NCI-H748 treated with DMSO at 0.1 percent for 48 hours (cell line): Measurements from ENCODE around the gene HOXA6.
A peak's percentile ranks its signal among the peaks of the same experiment; 100 is the strongest.

Experiments used
- DNase-seq: peaks from one replicate; lab custom pipeline; 2025; lab: John Stamatoyannopoulos, UW

The HOXA6 gene

DNA sequence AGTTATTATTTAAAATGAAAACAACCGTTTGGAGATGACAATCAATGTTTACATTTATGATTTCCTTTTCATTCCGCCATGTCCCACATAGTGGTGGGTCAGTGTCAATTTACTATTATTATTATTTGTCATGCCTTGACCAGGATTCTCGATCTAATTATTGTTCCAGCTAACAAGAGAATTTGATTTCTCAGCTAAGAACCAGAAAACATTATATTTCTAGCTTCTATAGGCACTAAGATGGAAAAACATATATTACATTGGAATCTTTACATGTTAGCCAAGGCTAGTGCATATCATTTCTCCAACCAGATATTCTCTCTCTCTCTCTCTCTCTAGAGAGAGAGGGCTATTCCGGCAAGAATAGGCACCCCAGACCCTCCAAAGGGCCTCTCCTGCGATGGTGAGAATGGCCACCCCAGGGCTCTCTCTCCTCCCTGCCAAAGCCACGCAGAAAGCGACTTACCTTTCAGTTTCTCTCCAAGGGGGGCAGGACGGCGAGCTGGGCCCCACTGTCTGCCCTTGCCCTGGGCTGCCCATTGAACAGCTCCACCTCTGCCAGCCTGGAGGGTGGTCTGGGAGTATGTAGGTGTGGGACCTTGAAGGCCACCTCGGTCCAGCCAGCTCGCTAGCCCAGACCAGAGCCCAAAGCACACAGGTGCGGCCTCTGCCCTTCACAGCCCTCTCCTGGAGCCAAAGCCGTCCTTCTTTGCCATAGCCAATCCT, 2.4 kb upstream of the HOXA6 start:
- DNase-seq = no peak

DNA sequence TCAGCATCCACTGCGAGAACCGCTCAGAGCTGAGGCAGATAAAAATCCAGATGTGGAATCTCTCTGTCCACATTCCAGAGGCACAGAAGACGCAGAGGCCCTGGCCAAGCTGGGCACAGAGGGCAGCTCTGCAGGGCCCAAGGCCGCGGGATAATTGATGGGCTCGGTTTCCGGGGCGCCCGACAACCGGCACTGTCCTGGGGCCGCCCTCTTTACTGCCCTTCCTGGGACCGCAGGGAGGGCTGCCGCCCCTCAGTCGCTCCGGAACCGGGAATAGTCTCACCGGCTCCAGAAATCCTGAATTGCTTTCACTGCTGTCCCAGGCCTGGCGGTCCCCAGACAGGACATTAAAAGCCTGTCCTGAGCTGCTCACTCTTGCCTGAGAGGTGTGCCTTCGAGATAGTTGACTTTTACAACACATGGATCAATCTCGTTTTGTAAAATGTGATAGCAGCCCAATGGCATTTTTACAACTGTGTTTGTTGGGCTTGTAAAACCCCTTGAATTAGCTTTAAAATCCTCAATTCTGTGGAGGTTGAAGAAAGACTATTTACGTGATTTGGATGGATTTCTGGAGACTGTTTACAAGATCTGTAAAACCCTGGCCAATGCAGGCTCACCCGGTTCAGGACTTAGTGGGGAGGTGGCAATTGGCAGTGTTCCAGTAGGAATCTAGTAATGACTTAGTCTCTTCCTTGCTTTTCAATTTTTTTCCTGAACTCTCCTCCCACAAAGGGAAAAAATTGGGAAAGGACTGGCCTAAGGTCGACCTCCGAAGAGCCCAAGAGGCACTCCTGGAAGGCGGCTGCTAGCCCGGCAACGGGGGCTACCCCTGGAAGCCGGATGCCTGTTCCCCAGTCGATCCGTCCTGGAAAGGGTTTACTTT, 1.4 kb upstream of the HOXA6 start:
- no peak for DNase-seq

DNA sequence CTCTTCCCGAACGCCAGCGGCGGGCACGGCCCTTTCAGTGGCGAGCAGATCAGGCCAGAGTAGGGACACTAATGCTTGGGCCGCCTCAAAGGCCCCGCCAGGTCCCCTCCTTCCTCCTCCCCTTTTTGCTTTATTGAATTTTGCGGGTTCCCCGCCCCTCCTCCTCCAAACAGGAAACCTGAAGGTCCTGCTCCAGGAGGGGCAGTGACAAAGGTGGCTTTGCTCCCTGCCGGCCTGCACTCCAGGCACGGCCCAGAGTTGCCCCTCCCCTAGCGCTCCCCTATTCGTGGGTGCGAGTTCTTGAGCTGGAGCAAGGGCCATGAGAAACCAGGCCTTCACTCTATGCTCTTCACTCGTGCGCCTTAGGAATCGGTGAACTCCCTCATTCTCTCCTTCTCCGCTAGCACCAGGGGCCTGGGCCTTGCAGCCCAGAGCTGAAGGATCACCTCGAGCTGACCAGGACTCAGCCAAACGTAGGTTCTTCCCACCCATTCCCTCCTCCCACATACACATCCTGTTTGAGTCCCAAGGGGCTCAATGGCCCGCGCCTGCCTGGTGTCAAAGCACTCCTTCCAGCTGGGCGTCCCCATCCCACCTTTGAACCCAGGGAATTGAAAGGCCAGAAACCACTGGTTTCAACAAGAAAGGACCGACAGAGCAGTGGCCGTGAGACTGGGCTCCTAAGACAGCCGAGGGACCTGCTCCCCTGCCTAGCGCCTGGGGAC, 619 bp upstream of the HOXA6 start:
- DNase-seq = no peak

- DNase-seq = no peak
Measured at GRCh38 chr7:27146491-27147198, 929 bp downstream of the HOXA6 start.

- no peak for DNase-seq
Measured at GRCh38 chr7:27145914-27146412, 1.6 kb downstream of the HOXA6 start.

GRCh38 chr7:27145165-27145913, 2.2 kb downstream of the HOXA6 start:
- DNase-seq = no peak

DNA sequence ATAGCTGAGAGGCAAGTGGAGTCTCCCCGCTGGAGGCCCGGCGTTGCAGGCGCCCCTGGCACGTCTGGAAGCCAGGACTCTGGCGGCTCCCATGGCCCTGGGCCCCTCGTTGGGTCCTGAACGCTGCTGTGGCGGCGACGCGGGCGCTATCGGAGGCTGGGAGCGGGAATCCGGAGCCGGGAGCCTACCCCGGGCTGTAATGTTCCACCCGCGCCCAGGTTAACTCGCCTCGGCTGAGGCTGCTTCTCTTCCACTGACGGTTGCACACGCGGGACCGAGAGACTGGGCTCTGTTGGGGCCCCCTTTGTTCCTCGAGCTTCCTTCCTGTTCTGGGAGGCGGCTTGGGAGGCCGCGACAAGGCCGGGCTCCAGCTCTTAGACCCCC, 2.8 kb downstream of the HOXA6 start:
- no peak for DNase-seq

GRCh38 chr7:27143950-27144780, 3.4 kb downstream of the HOXA6 start:
- DNase-seq = no peak

GRCh38 chr7:27143023-27143949, 4.3 kb downstream of the HOXA6 start, which contains the start of gene HOXA5:
Gene HOXA5 (minus strand): TSS chr7:27143681. CDS start chr7:27143607, 74 bp downstream.
- peak; percentile 81 for DNase-seq

- no peak for DNase-seq
Measured at GRCh38 chr7:27142580-27143022, 5.0 kb downstream of the HOXA6 start.

- no peak for DNase-seq
Measured at GRCh38 chr7:27141923-27142579, 5.5 kb downstream of the HOXA6 start.

DNA sequence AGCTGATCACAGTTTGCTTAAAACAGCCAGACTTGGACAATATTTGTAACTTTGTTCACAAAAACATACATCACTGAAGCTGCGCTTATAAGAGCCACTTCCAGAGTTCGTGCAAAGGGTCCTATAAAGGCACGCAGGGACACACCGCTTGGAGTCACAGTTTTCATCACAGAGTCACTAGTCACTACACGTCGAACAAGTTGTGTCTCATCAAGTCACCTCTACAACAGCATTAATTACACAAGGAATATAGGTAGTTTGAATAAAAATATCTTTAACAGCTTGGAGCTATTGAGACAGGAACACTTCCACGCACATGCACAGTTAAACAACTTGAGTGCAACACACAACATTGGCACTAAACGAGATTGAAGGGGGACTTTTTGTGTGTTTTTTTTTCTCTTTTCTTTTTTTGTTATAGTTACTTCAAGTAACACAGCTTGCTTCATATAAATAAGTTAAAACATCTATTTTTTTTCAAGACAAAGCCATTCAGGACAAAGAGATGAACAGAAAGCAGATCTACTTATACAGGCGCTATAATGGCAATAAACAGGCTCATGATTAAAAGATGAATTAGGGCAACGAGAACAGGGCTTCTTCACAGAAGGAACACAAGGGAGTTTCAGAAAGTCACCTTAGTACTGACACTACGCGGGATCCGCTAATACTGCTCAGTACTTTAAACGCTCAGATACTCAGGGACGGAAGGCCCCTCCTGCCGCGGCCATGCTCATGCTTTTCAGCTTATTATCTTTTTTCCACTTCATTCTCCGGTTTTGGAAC, 6.2 kb downstream of the HOXA6 start:
- no peak for DNase-seq

- DNase-seq = no peak
Measured at GRCh38 chr7:27140126-27140857, 7.3 kb downstream of the HOXA6 start.

DNA sequence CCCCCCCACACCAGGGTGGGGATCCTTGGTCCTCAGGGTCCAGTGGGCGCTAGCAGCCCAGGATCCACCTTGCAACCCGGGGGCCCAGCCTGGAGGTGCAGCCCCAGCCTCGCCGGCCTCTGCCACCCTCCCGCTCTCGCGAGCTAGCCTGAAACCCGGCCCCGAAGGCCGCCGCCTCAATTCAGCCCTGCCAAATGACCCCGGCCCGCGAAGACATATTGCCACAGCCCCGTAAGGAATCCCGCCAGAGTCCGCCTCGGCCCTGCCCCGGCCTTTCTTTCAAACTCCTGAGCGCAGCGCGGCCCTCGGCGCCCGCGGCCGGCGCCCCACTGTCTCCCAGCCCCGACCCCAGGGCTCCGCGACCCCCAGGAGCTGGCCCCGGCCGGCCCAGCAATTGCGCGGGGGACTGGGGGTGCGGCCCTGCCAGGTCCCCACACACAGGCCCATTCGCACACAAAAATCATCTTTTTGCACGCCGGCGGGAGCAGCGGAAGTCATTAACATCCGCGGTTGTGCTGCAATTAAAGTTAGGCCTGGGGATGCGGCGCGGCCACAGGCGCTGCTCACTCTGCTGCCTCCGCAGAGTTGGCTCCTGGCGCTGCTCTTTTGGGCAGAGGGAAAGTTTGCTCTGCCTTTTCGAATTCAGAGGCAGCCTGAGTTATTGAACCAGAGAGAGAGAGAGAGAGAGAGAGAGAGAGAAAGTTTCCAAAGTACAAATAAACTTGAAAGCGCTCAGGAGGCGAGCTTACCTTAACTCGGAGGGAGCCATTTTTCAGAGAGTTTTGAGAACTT, 8.0 kb downstream of the HOXA6 start:
- no peak for DNase-seq

DNA sequence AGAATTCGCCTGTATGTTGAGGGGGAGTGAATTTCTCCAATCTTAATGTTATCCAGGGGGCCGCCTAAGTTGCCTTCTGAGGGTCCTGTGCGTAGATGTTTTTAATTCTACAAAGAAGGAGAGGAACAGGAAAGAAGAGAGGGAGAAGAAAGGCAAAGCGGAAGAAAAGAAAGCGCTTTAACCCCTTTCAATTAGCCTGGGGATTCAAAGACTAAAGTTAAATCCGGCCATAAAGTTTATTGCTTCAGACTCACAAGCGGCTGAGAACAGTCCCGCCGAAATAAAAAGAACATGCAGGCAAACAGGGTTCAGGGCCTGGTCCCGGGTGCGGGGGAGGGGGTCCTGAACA, 8.6 kb downstream of the HOXA6 start:
- no peak for DNase-seq

DNA sequence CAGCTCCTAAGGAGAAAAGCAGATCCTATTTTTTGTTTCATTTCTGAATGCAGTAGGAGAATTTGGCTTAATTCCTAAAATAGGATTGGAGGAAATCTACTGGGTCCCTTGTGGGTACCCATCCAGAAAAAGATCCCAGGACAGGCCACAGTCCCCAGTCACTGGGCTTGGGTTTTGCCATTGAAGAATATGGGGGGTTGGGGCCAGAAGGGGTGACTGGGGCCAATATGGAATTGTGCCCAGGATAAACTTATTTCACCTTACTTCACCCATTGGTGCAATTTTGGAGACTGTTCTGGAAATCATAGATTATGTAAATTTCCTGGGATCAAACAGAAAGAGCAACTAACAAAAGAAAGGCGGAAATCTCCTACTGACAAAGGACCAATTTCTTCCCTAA, 9.1 kb downstream of the HOXA6 start:
- no peak for DNase-seq
